GM12891 (cell line): ENCODE measurements around the gene CCNL2.
A peak's percentile ranks its signal among the peaks of the same experiment; 100 is the strongest.

Experiments
- DNase-seq: peaks from one replicate; pipeline ENCODE4 v3.0.0; 2011; ENCODE audit warnings: low spot score; ENCODE audit not compliant: insufficient read length
- FAIRE-seq: peaks from 2 replicates; lab custom pipeline; 2011; peaks lifted over from hg19 to GRCh38; lab: Jason Lieb, UNC
- PAX5 ChIP-seq: IDR thresholded peaks from 2 replicates; pipeline ENCODE4 v1.6.1; 2011; ENCODE audit warnings: low read length, moderate library complexity, mild to moderate bottlenecking; ENCODE audit not compliant: insufficient read depth, severe bottlenecking
- POLR2A ChIP-seq: IDR thresholded peaks from 2 replicates; pipeline ENCODE4 v1.6.1; 2011; ENCODE audit warnings: low read depth, low read length, control low read depth
- POLR2AphosphoS5 ChIP-seq: IDR thresholded peaks from 2 replicates; pipeline ENCODE4 v1.6.1; 2011; ENCODE audit warnings: low read depth, low read length, control low read depth
- POU2F2 ChIP-seq: IDR thresholded peaks from 2 replicates; pipeline ENCODE4 v1.6.1; 2011; ENCODE audit warnings: low read depth, mild to moderate bottlenecking, control low read depth, low read length, moderate library complexity
- SPI1 ChIP-seq: IDR thresholded peaks from 2 replicates; pipeline ENCODE4 v1.6.1; 2011; ENCODE audit warnings: low read depth, low read length, control low read depth
- TAF1 ChIP-seq: IDR thresholded peaks from 2 replicates; pipeline ENCODE4 v1.6.1; 2011; ENCODE audit warnings: low read depth, low read length, control low read depth

CCNL2 gene

GRCh38 chr1:1352786-1353388, 46.2 kb downstream of the CCNL2 start:
- DNase-seq (no peak), FAIRE-seq (no peak)
- TF ChIP-seq POLR2AphosphoS5 (no peak), POLR2A (no peak), SPI1 (no peak), PAX5 (no peak), POU2F2 (no peak), TAF1 (no peak)

GRCh38 chr1:1351511-1352427, 47.4 kb downstream of the CCNL2 start:
- FAIRE-seq: no peak
- no peak for DNase-seq
- no peak for TF ChIP-seq POU2F2
- TF ChIP-seq POLR2AphosphoS5: no peak
- TF ChIP-seq PAX5: no peak
- TF ChIP-seq POLR2A: no peak
- TF ChIP-seq SPI1: no peak
- no peak for TF ChIP-seq TAF1

- DNase-seq (peak; percentile 97), FAIRE-seq (peak; percentile 82)
- TF ChIP-seq POLR2AphosphoS5 (peak; percentile 33; the same call in 1 of the 2 replicates), PAX5 (no peak)
These were observed 49.7 kb downstream of the CCNL2 start, which contains the start of gene DVL1 for GRCh38 chr1:1349256-1350012. Gene DVL1 (minus strand): TSS chr1:1349418. CDS start chr1:1349065, 353 bp downstream.

- FAIRE-seq (peak; percentile 66), DNase-seq (no peak)
- TF ChIP-seq SPI1: no peak
- TF ChIP-seq PAX5: peak; percentile 67
These were observed 50.5 kb downstream of the CCNL2 start for GRCh38 chr1:1348420-1349255.

- DNase-seq (no peak), FAIRE-seq (no peak)
- TF ChIP-seq PAX5 (no peak), SPI1 (no peak), TAF1 (no peak)
These were observed 51.3 kb downstream of the CCNL2 start for GRCh38 chr1:1347663-1348419.

- DNase-seq (no peak), FAIRE-seq (no peak)
- TF ChIP-seq TAF1 (no peak), SPI1 (no peak)
These were observed 52.0 kb downstream of the CCNL2 start for GRCh38 chr1:1347026-1347595.

- no peak for DNase-seq
- FAIRE-seq: no peak
- TF ChIP-seq POLR2AphosphoS5: no peak
- no peak for TF ChIP-seq POU2F2
- TF ChIP-seq POLR2A: no peak
- no peak for TF ChIP-seq PAX5
- TF ChIP-seq TAF1: no peak
- TF ChIP-seq SPI1: no peak
These were observed 52.6 kb downstream of the CCNL2 start for GRCh38 chr1:1346501-1346890.

- TF ChIP-seq POLR2A: no peak
- TF ChIP-seq SPI1: no peak
- no peak for TF ChIP-seq TAF1
- TF ChIP-seq POU2F2: no peak
- FAIRE-seq (no peak), DNase-seq (no peak)
These were observed 53.2 kb downstream of the CCNL2 start for GRCh38 chr1:1345860-1346500.
